Effector memory CD4-positive, alpha-beta T cell (primary cell): ENCODE data around the gene TIPIN.
"Not testable (repeated sequence)": the region's sequence is repeated elsewhere in the genome, so short reads cannot be mapped to it uniquely, and the experiment has no call there.

Experiments used
- DNase-seq, 3 donors: peaks; one replicate each; pipeline ENCODE4 v3.0.0-alpha.2; 2020
- H3K27ac ChIP-seq: 2 replicates; pipeline ENCODE4 v1.7.0; 2013; ENCODE audit warnings: mild to moderate bottlenecking, low read length, moderate library complexity; ENCODE audit not compliant: insufficient read depth, poor library complexity, severe bottlenecking
- H3K27me3 ChIP-seq: replicated peaks from 2 replicates; pipeline ENCODE4 v1.7.0; 2013; ENCODE audit warnings: mild to moderate bottlenecking, low read length; ENCODE audit not compliant: insufficient read depth, control insufficient read depth, poor library complexity, severe bottlenecking
- H3K36me3 ChIP-seq: 2 replicates; pipeline ENCODE4 v1.7.0; 2013; ENCODE audit warnings: mild to moderate bottlenecking, low read length, moderate library complexity; ENCODE audit not compliant: control insufficient read depth, insufficient read depth
- H3K4me1 ChIP-seq: 2 replicates; pipeline ENCODE4 v1.7.0; 2013; ENCODE audit warnings: low read length, mild to moderate bottlenecking; ENCODE audit not compliant: control insufficient read depth, insufficient read depth, poor library complexity, severe bottlenecking
- H3K4me3 ChIP-seq: 2 replicates; pipeline ENCODE4 v1.7.0; 2013; ENCODE audit warnings: low read length, low read depth, mild to moderate bottlenecking; ENCODE audit not compliant: insufficient read depth, poor library complexity, severe bottlenecking
- H3K9me3 ChIP-seq: 2 replicates; pipeline ENCODE4 v1.7.0; 2013; ENCODE audit warnings: mild to moderate bottlenecking, low read length, moderate library complexity; ENCODE audit not compliant: control insufficient read depth

The TIPIN gene

DNA sequence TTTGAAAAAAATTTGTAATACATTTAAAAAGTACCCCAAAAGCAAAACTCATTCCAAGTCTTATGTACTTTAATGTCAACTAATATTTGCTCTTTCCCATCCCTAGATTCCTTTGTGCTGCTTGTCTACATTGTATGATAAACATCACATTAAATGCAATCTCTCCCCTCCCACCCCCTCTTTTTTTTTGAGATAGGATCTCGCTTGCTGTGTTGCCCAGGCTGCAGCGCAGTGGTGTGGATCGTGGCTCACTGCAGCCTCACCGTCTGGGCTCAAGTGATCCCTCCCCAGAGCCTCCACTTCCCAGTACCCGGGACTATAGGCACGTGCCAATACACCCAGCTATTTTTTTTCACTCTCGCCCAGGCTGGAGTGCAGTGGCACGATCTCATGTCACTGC, 42.8 kb upstream of the TIPIN start:
- peaks cover 50% of the 10 kb centered on the region for H3K4me1 ChIP-seq
- no peaks in the 10 kb centered on the region for H3K36me3 ChIP-seq
- H3K27ac ChIP-seq, result no peak overlapping the region
- DNase-seq, result no peak
- no peaks in the 10 kb centered on the region for H3K9me3 ChIP-seq
- H3K4me3 ChIP-seq, result no peak overlapping the region
- no peaks in the 10 kb centered on the region for H3K27me3 ChIP-seq

DNA sequence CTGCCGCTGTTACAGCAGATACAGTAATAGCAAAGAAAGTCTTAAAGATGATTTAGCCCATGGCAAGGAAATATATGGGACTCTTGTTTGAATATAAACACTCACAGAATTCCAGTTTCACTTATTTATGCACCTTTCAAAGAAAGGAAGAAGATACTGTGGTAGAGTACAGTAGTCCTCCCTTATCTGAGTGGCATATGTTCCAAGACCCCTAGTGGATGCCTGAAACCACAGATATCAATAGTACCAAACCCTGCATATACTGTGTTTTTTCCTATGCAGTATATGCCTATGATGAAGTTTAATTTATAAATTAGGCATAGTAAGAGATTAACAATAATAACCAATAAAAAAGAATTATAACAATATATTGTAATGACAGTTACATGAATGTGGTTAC, 38.4 kb upstream of the TIPIN start:
- Histone ChIP-seq H3K36me3 (no peaks in the 10 kb centered on the region), H3K27me3 (no peaks in the 10 kb centered on the region), H3K4me1 (peaks cover 50% of the 10 kb centered on the region), H3K4me3 (no peak overlapping the region), H3K27ac (peak overlapping the region; percentile 29), H3K9me3 (no peaks in the 10 kb centered on the region)
- DNase-seq, result no peak

DNA sequence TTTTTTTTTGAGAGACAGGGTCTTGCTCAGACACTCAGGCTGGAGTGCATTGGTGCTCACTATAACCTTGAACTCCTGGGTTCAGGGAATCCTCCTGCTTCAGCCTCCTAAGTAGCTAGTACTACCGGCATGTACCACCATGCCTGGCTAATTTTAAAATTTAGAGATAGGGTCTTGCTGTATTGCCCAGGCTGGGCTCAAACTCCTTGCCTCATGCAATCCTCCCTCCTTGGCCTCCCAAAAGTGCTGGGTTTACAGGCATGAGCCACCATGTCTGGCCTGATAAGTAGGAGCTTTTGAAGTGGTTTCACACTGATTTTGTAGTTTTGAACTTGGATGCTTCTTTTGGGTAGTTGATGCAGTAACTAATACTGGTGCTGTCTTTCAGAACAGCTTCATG, 38.0 kb upstream of the TIPIN start:
- no peaks in the 10 kb centered on the region for H3K27me3 ChIP-seq
- no peaks in the 10 kb centered on the region for H3K36me3 ChIP-seq
- H3K4me1 ChIP-seq, result peaks cover 55% of the 10 kb centered on the region
- DNase-seq, result no peak
- H3K4me3 ChIP-seq, result no peak overlapping the region
- H3K27ac ChIP-seq, result peak overlapping the region; percentile 29
- H3K9me3 ChIP-seq, result no peaks in the 10 kb centered on the region

DNA sequence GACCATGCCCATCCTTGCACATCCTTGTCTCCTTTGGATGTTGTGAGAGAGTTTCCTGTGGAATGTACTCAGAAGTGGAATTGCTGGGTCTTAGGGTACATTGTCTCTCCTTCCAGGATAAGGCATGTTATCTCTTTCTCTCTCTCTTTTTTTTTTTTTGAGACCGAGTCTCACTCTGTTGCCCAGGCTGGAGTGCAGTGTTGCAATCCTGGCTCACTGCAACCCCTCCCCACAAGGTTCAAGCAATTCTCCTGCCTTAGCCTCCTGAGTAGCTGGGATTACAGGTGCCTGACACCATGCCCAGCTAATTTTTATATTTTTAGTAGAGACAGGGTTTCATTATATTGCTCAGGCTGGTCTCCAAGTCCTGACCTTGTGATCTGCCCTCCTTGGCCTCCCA, 36.6 kb upstream of the TIPIN start:
- H3K27ac ChIP-seq, H3K27me3 ChIP-seq, H3K36me3 ChIP-seq, H3K4me3 ChIP-seq, H3K9me3 ChIP-seq, DNase-seq: not testable (repeated sequence)
- peaks cover 67% of the 10 kb centered on the region for H3K4me1 ChIP-seq

DNA sequence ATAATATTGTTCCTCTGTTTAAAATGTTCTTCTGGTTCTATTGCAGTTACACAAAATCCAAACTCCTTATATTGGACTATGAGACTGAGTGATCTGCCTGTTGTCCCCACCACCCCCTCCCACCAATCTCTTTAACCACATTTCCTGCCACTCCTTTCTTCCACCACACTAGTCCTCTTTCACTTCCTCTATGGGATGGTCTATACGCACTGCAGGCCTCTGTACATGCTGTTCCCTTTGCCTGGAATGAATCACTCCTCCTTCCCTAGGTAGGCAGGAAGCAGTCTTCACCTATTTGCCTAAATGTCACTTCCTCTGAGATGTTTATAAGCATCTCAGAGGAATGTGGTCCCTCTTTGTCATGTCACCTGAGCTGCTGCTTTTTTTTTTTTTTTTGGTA, 34.2 kb upstream of the TIPIN start:
- peak overlapping the region; percentile 11 for H3K4me3 ChIP-seq
- peak in 1 of 3 donors; percentile 27 for DNase-seq
- H3K27ac ChIP-seq, result peak overlapping the region; percentile 38
- no peaks in the 10 kb centered on the region for H3K36me3 ChIP-seq
- H3K4me1 ChIP-seq, result peaks cover 69% of the 10 kb centered on the region
- H3K27me3 ChIP-seq, result no peaks in the 10 kb centered on the region
- no peaks in the 10 kb centered on the region for H3K9me3 ChIP-seq

DNA sequence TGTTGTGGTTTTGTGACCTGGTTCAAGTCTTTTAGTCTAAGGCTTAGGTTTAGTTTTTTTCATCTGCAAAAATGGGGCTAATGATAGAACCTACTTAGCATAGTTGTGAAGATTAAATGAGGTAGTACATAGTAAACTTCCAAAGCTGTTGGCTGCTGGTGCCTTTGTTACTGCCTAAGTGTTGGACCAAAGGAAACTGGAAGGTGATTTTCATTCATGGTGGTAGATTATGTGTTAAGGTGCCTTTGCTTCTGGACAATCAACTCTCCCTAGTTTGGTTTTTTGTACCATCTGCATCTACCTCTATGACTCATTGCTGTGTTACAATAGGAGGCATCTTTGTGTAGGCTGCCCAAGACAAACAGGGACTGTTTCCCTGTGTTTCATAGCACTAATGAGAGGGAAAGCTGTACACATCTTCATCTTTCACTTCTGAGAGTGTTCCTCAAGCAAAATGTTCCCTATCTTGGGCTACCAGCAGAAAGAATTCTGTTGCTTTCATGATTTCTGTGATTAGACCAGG, 33.4 kb upstream of the TIPIN start:
- Histone ChIP-seq H3K27ac (peak overlapping the region; percentile 38), H3K36me3 (no peaks in the 10 kb centered on the region), H3K9me3 (no peaks in the 10 kb centered on the region), H3K27me3 (no peaks in the 10 kb centered on the region), H3K4me1 (peaks cover 61% of the 10 kb centered on the region), H3K4me3 (peak overlapping the region; percentile 11)
- no peak for DNase-seq

DNA sequence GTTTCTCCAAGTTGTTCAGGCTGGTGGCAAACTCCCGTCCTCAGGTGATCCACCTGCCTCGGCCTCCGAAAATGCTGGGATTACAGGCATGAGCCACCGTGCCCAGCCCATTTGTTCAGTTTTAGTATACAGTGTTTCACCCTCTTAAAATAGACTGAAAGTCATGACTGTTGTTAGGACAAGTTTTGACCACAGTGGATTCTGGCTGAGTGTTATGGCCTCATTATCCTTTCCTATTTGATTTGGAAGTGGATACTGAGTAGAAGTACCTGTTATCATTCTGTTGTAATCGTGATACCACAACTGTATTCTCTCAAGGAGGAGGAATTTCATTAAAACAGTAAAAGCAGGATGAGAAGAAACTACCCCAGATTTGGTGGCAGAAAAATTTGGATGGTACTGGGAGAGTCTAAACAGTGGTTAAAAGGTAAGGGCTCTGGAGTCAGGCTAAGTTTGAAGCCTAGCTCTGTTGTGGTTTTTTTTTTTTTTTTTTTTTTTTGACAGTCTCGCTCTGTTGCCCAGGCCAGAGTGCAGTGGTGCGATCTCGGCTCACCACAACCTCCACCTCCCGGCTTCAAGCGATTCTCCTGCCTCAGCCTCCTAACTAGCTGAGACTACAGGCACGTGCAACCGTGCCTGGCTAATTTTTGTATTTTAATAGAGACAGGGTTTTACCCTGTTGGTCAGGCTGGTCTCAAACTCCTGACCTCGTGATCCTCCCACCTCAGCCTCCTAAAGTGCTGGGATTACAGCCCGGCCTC, 32.8 kb upstream of the TIPIN start:
- DNase-seq, result peak in 2 of 3 donors; percentile 2 to 21
- peak overlapping the region; percentile 32 for H3K27ac ChIP-seq
- no peaks in the 10 kb centered on the region for H3K9me3 ChIP-seq
- no peaks in the 10 kb centered on the region for H3K27me3 ChIP-seq
- no peaks in the 10 kb centered on the region for H3K36me3 ChIP-seq
- H3K4me1 ChIP-seq, result peaks cover 55% of the 10 kb centered on the region
- no peak overlapping the region for H3K4me3 ChIP-seq

DNA sequence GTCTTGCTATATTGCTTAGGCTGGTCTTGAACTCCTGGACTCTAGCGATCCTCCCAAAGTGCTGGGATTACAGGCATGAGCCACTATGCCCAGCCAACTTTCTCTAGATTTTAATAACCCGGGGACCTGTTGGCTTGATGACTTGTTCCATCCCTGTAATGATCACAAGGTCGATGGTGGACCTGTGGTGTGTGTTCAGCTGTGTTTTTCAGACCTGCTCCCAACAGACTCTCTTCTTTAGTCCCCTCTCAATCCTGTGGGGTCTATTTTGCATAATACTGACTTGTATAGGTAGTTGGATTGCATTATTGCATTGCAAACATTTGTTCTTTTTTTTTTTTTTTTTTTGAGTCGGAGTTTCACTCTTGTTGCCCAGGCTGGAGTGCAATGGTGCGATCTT, 32.1 kb upstream of the TIPIN start:
- H3K9me3 ChIP-seq, result no peaks in the 10 kb centered on the region
- H3K4me3 ChIP-seq, result no peak overlapping the region
- DNase-seq, result no peak
- no peaks in the 10 kb centered on the region for H3K36me3 ChIP-seq
- H3K27ac ChIP-seq, result peak overlapping the region; percentile 83
- no peaks in the 10 kb centered on the region for H3K27me3 ChIP-seq
- peaks cover 53% of the 10 kb centered on the region for H3K4me1 ChIP-seq

DNA sequence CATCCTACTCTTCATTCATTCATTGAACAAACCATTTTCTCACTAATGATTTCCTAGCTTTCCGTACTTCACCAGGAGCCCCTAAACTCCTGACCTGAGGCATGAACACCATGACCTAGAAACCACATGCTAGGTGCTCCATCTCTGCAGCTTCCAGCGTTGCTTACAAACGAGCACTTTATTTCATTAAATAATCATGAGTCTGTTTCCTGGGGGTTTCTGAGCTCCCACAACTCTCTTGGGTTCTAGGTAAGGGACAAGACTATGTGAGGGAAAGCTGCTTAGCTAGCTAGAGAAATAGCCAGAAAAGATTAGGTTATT, 31.5 kb upstream of the TIPIN start:
- DNase-seq, result no peak
- no peaks in the 10 kb centered on the region for H3K27me3 ChIP-seq
- peak overlapping the region; percentile 83 for H3K27ac ChIP-seq
- no peaks in the 10 kb centered on the region for H3K36me3 ChIP-seq
- H3K4me3 ChIP-seq, result peak overlapping the region; percentile 90
- peaks cover 48% of the 10 kb centered on the region for H3K4me1 ChIP-seq
- H3K9me3 ChIP-seq, result no peaks in the 10 kb centered on the region

DNA sequence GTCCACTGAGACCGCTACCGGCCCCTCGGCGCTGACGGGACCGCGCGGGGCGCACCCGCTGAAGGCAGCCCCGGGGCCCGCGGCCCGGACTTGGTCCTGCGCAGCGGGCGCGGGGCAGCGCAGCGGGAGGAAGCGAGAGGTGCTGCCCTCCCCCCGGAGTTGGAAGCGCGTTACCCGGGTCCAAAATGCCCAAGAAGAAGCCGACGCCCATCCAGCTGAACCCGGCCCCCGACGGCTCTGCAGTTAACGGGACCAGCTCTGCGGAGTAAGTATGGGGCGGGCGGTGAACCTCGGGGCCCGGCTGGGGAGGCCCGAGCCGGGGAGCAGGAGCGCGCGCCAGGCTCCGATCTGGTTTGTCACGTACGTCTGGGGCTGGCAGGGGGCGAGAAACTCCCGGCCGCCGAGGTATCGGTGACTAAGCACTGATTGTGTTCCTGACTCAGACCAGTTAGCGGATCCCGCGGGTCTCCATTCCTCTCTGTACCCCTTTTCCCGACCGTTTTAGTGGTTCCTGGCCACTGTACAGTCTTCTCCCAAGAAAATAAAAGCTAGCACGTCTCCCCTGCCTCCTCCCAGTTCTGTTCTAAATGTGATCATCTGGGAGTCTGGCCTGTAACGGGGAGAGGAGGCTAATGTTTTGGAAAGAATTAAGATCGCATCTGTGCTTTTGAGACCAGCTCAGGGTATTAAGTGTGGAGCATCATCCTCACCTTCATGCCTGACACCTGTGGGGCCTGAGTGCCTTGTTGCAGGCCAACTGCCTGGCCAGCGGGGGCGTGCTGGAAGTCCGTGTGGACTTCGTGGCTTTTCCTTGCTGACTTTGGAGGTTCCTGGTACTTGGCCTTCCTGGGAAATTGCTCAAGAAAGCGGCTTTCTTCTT, 30.9 kb upstream of the TIPIN start:
- no peaks in the 10 kb centered on the region for H3K36me3 ChIP-seq

More for the DNA sequence above, 30.9 kb upstream of the TIPIN start:
- no peaks in the 10 kb centered on the region for H3K9me3 ChIP-seq
- peak overlapping the region; percentile 90 for H3K4me3 ChIP-seq
- H3K27me3 ChIP-seq, result no peaks in the 10 kb centered on the region
- peaks cover 43% of the 10 kb centered on the region for H3K4me1 ChIP-seq
- H3K27ac ChIP-seq, result peak overlapping the region; percentile 83
- peak; percentile 40 to 59 (median 52) for DNase-seq
